H9 (cell line): ENCODE data around the gene PPP2R5B. TPM values are rescaled to one million over a fixed set of nuclear protein-coding genes. Genes with fewer than 3 reads are reported as not detected.

Experiments
- DNase-seq: peaks from one replicate; pipeline ENCODE4 v3.0.0-alpha.2; 2017
- H2AFZ ChIP-seq: one replicate; pipeline ENCODE4 v1.6.1; 2013; ENCODE audit warnings: mild to moderate bottlenecking, low read length, control low read depth, moderate library complexity
- H2AK5ac ChIP-seq: 2 replicates; pipeline ENCODE4 v1.6.1; 2013; ENCODE audit warnings: low read length, control low read depth, mixed read lengths; ENCODE audit not compliant: insufficient read length
- H2BK120ac ChIP-seq: one replicate; pipeline ENCODE4 v1.6.1; 2013; ENCODE audit warnings: low read depth, mild to moderate bottlenecking, low read length, control low read depth, inconsistent platforms; ENCODE audit not compliant: poor library complexity, severe bottlenecking
- H2BK12ac ChIP-seq: 2 replicates; pipeline ENCODE4 v1.6.1; 2013; ENCODE audit warnings: low read length, control low read depth, mixed read lengths, low read depth; ENCODE audit not compliant: insufficient read length
- H2BK15ac ChIP-seq: 2 replicates; pipeline ENCODE4 v1.6.1; 2013; ENCODE audit warnings: low read depth, low read length, control low read depth
- H2BK20ac ChIP-seq: one replicate; pipeline ENCODE4 v1.6.1; 2013; ENCODE audit warnings: low read depth, mild to moderate bottlenecking, low read length, control low read depth, inconsistent platforms; ENCODE audit not compliant: poor library complexity, severe bottlenecking
- H2BK5ac ChIP-seq: 2 replicates; pipeline ENCODE4 v1.6.1; 2013; ENCODE audit warnings: low read length, control low read depth, mixed read lengths; ENCODE audit not compliant: insufficient read length
- H3K14ac ChIP-seq: 2 replicates; pipeline ENCODE4 v1.6.1; 2013; ENCODE audit warnings: low read length, control low read depth; ENCODE audit not compliant: insufficient read depth
- H3K18ac ChIP-seq: 2 replicates; pipeline ENCODE4 v1.6.1; 2013; ENCODE audit warnings: low read depth, mild to moderate bottlenecking, mixed read lengths, low read length, control low read depth; ENCODE audit not compliant: insufficient read length
- H3K23ac ChIP-seq: 2 replicates; pipeline ENCODE4 v1.6.1; 2013; ENCODE audit warnings: low read length, control low read depth, mixed read lengths, low read depth; ENCODE audit not compliant: insufficient read length
- H3K23me2 ChIP-seq: 2 replicates; pipeline ENCODE4 v1.6.1; 2013; ENCODE audit warnings: low read depth, mild to moderate bottlenecking, mixed read lengths, low read length, control low read depth; ENCODE audit not compliant: insufficient read length, poor library complexity, severe bottlenecking
- H3K27ac ChIP-seq: 2 replicates; pipeline ENCODE4 v1.5.1; 2013; ENCODE audit warnings: low read length, control low read depth, mixed read lengths, low read depth; ENCODE audit not compliant: insufficient read length
- H3K27me3 ChIP-seq: 2 replicates; pipeline ENCODE4 v1.6.1; 2013; ENCODE audit warnings: low read length, control low read depth, inconsistent platforms; ENCODE audit not compliant: insufficient read depth
- H3K4ac ChIP-seq: 2 replicates; pipeline ENCODE4 v1.6.1; 2013; ENCODE audit warnings: low read depth, mild to moderate bottlenecking, control low read depth, inconsistent platforms, low read length, moderate library complexity
- H3K4me1 ChIP-seq: 2 replicates; pipeline ENCODE4 v1.6.1; 2013; ENCODE audit warnings: low read length, control low read depth, inconsistent platforms; ENCODE audit not compliant: insufficient read depth
- H3K4me2 ChIP-seq: 2 replicates; pipeline ENCODE4 v1.6.1; 2013; ENCODE audit warnings: low read length, control low read depth, mixed read lengths; ENCODE audit not compliant: insufficient read length, insufficient read depth
- H3K56ac ChIP-seq: 2 replicates; pipeline ENCODE4 v1.6.1; 2013; ENCODE audit warnings: low read depth, mild to moderate bottlenecking, mixed read lengths, low read length, control low read depth; ENCODE audit not compliant: insufficient read length
- H3K79me1 ChIP-seq: 2 replicates; pipeline ENCODE4 v1.6.1; 2013; ENCODE audit warnings: low read depth, mild to moderate bottlenecking, moderate library complexity, low read length, control low read depth, inconsistent platforms; ENCODE audit not compliant: insufficient read depth, poor library complexity, severe bottlenecking
- H3K79me2 ChIP-seq: 2 replicates; pipeline ENCODE4 v1.6.1; 2013; ENCODE audit warnings: low read length, control low read depth, inconsistent platforms; ENCODE audit not compliant: insufficient read depth
- H3K9ac ChIP-seq: 2 replicates; pipeline ENCODE4 v1.6.1; 2013; ENCODE audit warnings: low read length, control low read depth, mixed read lengths; ENCODE audit not compliant: insufficient read length; ENCODE audit errors: extremely low read depth
- H3K9me3 ChIP-seq: one replicate; pipeline ENCODE4 v1.6.1; 2013; ENCODE audit warnings: low read depth, low read length, inconsistent platforms; ENCODE audit not compliant: control insufficient read depth
- H3T11ph ChIP-seq: one replicate; pipeline ENCODE4 v1.6.1; 2013; ENCODE audit warnings: mild to moderate bottlenecking, low read length, control low read depth, inconsistent platforms
- H4K20me1 ChIP-seq: one replicate; pipeline ENCODE4 v1.6.1; 2013; ENCODE audit not compliant: control insufficient read depth, insufficient read length, insufficient read depth
- H4K5ac ChIP-seq: 2 replicates; pipeline ENCODE4 v1.6.1; 2013; ENCODE audit warnings: low read depth, mild to moderate bottlenecking, mixed read lengths, low read length, control low read depth; ENCODE audit not compliant: insufficient read length
- H4K8ac ChIP-seq: replicated peaks from 2 replicates; pipeline ENCODE4 v1.6.1; 2013; ENCODE audit warnings: low read length, control low read depth, mixed read lengths, low read depth; ENCODE audit not compliant: insufficient read length
- H4K91ac ChIP-seq: 2 replicates; pipeline ENCODE4 v1.6.1; 2013; ENCODE audit warnings: low read depth, mild to moderate bottlenecking, moderate library complexity, mixed read lengths, low read length, control low read depth; ENCODE audit not compliant: insufficient read length
- H3K27ac Mint-ChIP-seq, 3 experiments: 2 replicates in 2 of 3; 3 replicates in 1 of 3; pipeline ENCODE4 v1.8.0; 2020 to 2021; ENCODE audit warnings: mixed read lengths in 3 of 3, mild to moderate bottlenecking in 1 of 3, moderate library complexity in 1 of 3
- H3K27me3 Mint-ChIP-seq: 2 replicates; pipeline ENCODE4 v1.8.0; 2021; ENCODE audit warnings: low read depth, mild to moderate bottlenecking, moderate library complexity, mixed read lengths
- H3K36me3 Mint-ChIP-seq, 3 experiments: 2 replicates in 2 of 3; 3 replicates in 1 of 3; pipeline ENCODE4 v1.8.0; 2020 to 2021; ENCODE audit warnings: low read depth in 3 of 3, mixed read lengths in 3 of 3; ENCODE audit not compliant: insufficient read depth in 1 of 3
- H3K4me1 Mint-ChIP-seq, 2 experiments: 2 replicates each; pipeline ENCODE4 v1.8.0; 2020; ENCODE audit warnings: mixed read lengths in 2 of 2
- H3K4me3 Mint-ChIP-seq, 2 experiments: 2 replicates in 1 of 2; 3 replicates in 1 of 2; pipeline ENCODE4 v1.8.0; 2020 to 2021; ENCODE audit warnings: mild to moderate bottlenecking in 2 of 2, mixed read lengths in 2 of 2, moderate library complexity in 1 of 2
- H3K9me3 Mint-ChIP-seq, 2 experiments: 2 replicates in 1 of 2; 3 replicates in 1 of 2; pipeline ENCODE4 v1.8.0; 2020; ENCODE audit warnings: mild to moderate bottlenecking in 2 of 2, mixed read lengths in 2 of 2, moderate library complexity in 1 of 2
- WGBS: extraction: QIAGEN DNeasy Blood & Tissue Kit; methylation state at CpG from one replicate; pipeline ENCODE4 v1.1.7; 2013; ENCODE audit warnings: missing lambda C conversion rate, low lambda C conversion rate, mixed read lengths; ENCODE audit not compliant: insufficient read length; ENCODE audit errors: extremely low coverage; 5-methylcytosine and 5-hydroxymethylcytosine counted together
- total RNA-seq: library from RNA; stranded (reverse); gene quantifications from 2 replicates; pipeline ENCODE4 v1.2.1, GENCODE V29; 2021
- TF ChIP-seq, protein P1 (sequence below): fragments of 200-600 bp; sonication (generic); conservative IDR thresholded peaks from 3 replicates; pipeline ENCODE4 v1.8.0; 2021; ENCODE audit warnings: antibody characterized with exemption, mild to moderate bottlenecking

PPP2R5B gene
- total RNA-seq, 1 experiment from 2014 or later, result 6.3 TPM

DNA sequence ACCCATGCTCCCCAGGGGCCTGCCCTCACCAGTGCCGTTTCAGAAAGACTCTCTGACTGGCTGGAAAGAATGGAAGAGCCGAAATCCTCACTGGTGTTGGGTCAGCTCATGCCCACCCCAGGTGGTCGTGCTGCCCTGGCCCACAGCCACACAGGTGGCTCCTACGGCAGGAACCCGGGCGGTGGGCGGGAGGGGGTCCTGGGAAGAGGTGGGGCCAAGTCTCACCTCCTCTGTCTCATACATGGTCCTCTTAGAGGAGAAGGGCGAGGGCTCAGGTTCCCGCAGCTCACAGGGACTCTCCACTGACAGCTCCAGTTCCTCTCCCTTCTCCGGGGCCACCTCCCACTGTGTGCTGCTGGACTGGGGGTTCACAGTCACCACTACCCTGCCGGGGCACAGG is 15.7 kb upstream of the PPP2R5B start:
- no peak overlapping the region for H2BK5ac ChIP-seq
- DNase-seq, result no peak
- no peak overlapping the region for H3K27ac Mint-ChIP-seq
- no peak overlapping the region for H2AK5ac ChIP-seq
- H4K91ac ChIP-seq, result no peak overlapping the region
- H4K20me1 ChIP-seq, result no peaks in the 10 kb centered on the region
- H2BK12ac ChIP-seq, result no peak overlapping the region
- H3K4me3 Mint-ChIP-seq, result no peak overlapping the region
- no peak overlapping the region for H4K5ac ChIP-seq
- H3K79me1 ChIP-seq, result no peaks in the 10 kb centered on the region
- no peak overlapping the region for H3K56ac ChIP-seq
- no CpG with 5 or more reads among the region's 11 CpGs for whole genome bisulfite sequencing
- H3K9ac ChIP-seq, result no peak overlapping the region
- H3T11ph ChIP-seq, result no peak overlapping the region
- H3K9me3 Mint-ChIP-seq, result no peaks in the 10 kb centered on the region
- H3K27me3 ChIP-seq, result no peaks in the 10 kb centered on the region
- H3K4me1 Mint-ChIP-seq, result no peaks in the 10 kb centered on the region
- H2AFZ ChIP-seq, result no peak overlapping the region
- H3K27me3 Mint-ChIP-seq, result no peaks in the 10 kb centered on the region
- H3K9me3 ChIP-seq, result no peaks in the 10 kb centered on the region
- no peaks in the 10 kb centered on the region for H3K79me2 ChIP-seq
- no peak overlapping the region for H3K18ac ChIP-seq
- no peak overlapping the region for H2BK15ac ChIP-seq
- no peak overlapping the region for H2BK20ac ChIP-seq
- H3K4me1 ChIP-seq, result no peaks in the 10 kb centered on the region
- no peak overlapping the region for H3K4ac ChIP-seq
- no peaks in the 10 kb centered on the region for H3K23me2 ChIP-seq
- TF ChIP-seq, protein P1, sequence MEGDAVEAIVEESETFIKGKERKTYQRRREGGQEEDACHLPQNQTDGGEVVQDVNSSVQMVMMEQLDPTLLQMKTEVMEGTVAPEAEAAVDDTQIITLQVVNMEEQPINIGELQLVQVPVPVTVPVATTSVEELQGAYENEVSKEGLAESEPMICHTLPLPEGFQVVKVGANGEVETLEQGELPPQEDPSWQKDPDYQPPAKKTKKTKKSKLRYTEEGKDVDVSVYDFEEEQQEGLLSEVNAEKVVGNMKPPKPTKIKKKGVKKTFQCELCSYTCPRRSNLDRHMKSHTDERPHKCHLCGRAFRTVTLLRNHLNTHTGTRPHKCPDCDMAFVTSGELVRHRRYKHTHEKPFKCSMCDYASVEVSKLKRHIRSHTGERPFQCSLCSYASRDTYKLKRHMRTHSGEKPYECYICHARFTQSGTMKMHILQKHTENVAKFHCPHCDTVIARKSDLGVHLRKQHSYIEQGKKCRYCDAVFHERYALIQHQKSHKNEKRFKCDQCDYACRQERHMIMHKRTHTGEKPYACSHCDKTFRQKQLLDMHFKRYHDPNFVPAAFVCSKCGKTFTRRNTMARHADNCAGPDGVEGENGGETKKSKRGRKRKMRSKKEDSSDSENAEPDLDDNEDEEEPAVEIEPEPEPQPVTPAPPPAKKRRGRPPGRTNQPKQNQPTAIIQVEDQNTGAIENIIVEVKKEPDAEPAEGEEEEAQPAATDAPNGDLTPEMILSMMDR, result no peak
- peaks cover 18 to 53% (median 47%) of the 10 kb centered on the region in 3 experiments; a peak in 6 of 7 replicates for H3K36me3 Mint-ChIP-seq
- H3K14ac ChIP-seq, result no peak overlapping the region
- H3K23ac ChIP-seq, result no peak overlapping the region
- H4K8ac ChIP-seq, result no peak overlapping the region
- no peak overlapping the region for H3K4me2 ChIP-seq
- no peak overlapping the region for H2BK120ac ChIP-seq
- H3K27ac ChIP-seq, result no peak overlapping the region
